ENCODE results near the gene CBX1.

The CBX1 gene

GRCh38 chr17:48101012-48101720, at the start of gene CBX1:
CBX1 (minus strand) TSS chr17:48101478; CDS start chr17:48077004, 24,474 bp downstream.
- in situ Hi-C loops (cut with MboI; ENCODE audit: low sequenced_read_pairs): no loop called here

- in situ Hi-C loops (cut with MboI; ENCODE audit: low sequenced_read_pairs): no loop called here
Observed at GRCh38 chr17:48150597-48151001, 49.3 kb upstream of the CBX1 start.

- in situ Hi-C loops (cut with MboI; ENCODE audit: low sequenced_read_pairs): no loop called here
Observed at GRCh38 chr17:48149787-48150463, 48.6 kb upstream of the CBX1 start.

- in situ Hi-C loops (cut with MboI; ENCODE audit: low sequenced_read_pairs): no loop called here
Observed at GRCh38 chr17:48148854-48149786, 47.8 kb upstream of the CBX1 start.

GRCh38 chr17:48148029-48148770, 46.9 kb upstream of the CBX1 start:
- in situ Hi-C loops (cut with MboI; ENCODE audit: low sequenced_read_pairs): no loop called here

DNA sequence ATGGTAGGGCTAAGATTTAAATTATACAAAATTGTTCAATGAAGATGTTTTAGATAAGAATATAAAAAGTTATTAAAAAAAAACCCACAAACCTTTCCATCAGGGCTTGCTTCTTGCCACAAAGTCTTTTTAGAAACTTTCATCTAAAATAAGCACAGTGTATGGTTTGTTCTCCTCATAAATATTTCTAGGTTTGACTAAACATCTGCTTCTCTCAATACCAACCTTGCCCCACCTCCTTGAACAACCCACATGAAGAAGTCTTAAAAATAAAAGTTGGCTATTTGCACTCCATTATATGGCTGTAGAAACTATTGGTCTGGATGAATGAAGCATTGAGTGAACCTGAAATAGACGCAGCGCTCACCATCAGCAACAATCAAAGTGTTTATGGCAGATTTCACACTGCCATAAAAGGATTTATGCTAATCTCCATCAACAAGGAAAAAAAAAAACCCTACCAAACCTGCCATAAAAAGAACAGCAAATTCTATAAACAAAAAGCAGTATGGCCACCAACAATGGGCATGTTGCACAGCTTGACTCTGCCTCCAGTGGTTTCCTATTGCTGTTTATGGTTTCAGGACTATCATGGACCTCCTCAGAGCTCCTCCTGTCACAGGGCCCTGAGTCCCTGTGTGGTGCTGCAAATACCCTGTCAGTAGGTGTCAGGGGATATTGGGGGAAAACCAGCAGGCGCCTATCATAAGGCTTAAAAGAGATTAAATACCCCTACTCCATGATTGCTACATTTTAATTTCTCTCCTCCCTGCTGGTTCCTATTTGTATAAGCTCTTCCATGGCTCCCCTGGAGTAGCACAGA, 43.9 kb upstream of the CBX1 start:
- in situ Hi-C loops (cut with MboI; ENCODE audit: low sequenced_read_pairs): no loop called here

DNA sequence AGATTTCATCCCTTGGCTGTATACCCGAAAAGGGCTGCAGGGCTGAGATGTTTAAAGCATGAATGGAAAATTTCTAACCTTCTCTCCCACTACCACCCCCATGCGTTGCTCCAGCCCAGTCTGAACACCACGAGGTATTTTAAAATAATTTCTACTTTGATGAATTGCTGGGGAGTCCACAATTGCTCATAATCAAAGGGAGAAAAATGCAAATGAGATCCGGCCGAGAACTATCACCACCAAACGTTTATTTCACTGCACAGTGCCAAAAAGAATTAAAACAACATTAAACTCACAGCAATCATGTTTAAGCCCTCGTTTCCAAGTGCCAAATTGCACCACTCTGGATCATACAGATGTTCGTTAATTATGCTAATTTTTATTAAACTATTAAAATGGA, 43.0 kb upstream of the CBX1 start:
- in situ Hi-C loops (cut with MboI; ENCODE audit: low sequenced_read_pairs): no loop called here

GRCh38 chr17:48143629-48144028, 42.4 kb upstream of the CBX1 start:
- in situ Hi-C loops (cut with MboI; ENCODE audit: low sequenced_read_pairs): no loop called here

DNA sequence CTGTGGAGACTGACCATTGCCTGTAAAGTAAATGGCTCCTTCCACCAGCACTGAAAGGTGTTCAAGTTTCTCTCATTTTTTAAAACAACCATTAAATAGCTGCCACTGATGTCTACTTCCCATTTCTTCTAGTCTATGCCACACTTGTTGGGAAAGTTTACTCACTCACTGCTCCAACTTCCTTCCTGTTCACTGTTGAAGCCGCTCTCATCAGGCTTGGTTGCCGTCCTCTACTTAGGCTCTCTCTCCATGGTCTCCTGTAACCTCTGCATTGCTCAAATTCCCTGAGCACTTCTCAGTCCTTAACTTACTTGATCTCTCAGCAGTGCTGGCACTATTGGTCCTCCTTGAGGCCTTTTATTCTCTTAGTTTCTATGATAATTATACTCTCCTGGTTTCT, 38.7 kb upstream of the CBX1 start:
- in situ Hi-C loops (cut with MboI; ENCODE audit: low sequenced_read_pairs): no loop called here

DNA sequence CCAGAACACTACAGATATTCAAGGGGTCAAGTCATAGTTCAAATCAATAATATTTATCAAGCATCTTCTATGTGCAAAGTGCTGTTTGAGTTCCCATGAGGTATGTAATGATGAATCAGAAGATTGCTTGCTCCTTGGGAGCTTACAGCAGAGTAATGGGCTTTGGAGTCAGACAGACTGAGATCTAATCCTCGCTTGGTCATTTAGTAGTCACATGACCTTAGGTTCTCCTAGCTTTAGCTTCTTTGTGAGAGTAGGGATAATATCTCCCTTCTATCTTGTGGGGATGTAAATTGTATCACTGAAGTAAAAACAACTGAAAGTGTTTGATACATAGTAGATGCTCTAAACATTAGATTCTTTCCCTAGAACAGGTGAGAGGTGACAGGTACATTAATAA, 36.4 kb upstream of the CBX1 start:
- in situ Hi-C loops (cut with MboI; ENCODE audit: low sequenced_read_pairs): no loop called here

- in situ Hi-C loops (cut with MboI; ENCODE audit: low sequenced_read_pairs): no loop called here
Observed at GRCh38 chr17:48134912-48135480, 33.7 kb upstream of the CBX1 start.

DNA sequence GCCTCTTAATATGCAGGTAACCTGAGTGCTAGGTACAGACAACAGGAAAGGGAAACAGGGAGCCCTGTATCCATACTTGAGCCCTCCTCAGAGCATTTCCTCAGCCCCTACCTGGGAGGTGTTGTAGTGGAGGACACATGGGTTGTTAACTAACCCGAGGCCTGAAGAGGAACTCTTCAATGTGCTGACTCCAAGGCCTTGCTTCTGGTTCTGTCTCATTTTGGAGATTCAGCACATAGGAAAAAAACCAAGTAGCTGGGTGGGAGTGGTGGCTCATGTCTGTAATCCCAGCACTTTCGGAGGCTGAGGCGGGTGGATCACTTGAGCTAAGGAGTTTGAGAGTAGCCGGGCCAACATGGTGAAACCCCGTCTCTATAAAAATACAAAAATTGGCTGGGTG, 31.1 kb upstream of the CBX1 start:
- in situ Hi-C loops (cut with MboI; ENCODE audit: low sequenced_read_pairs): no loop called here

DNA sequence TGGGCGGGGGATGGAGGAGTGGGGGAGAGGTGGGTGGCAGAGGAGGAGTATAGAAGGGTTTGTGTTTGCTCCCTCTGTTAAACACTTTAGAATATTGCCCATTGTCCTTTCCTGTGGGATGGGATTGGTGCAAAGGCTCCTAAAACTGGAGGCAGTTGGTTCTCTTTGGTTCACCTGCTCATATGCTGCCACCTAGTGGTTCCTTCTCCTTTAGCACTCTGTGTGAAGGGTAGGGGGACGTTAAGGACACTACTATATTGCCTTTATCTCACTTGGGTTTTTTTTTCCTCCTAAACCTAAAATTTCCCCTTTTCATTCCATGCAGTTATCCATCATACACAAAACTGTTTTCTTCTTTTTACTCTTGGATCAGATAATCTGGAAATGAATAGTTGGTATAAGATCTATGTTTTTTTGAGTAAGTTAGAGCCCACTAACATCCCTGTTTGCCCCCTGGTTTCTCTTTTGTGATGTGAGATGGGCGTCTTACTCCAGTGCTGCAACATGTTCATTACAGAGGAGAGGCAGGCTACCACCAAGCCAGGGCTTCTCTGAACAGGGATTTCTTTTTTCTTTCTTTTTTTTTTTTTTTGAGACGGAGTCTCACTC, 30.0 kb upstream of the CBX1 start:
- in situ Hi-C loops (cut with MboI; ENCODE audit: low sequenced_read_pairs): no loop called here

DNA sequence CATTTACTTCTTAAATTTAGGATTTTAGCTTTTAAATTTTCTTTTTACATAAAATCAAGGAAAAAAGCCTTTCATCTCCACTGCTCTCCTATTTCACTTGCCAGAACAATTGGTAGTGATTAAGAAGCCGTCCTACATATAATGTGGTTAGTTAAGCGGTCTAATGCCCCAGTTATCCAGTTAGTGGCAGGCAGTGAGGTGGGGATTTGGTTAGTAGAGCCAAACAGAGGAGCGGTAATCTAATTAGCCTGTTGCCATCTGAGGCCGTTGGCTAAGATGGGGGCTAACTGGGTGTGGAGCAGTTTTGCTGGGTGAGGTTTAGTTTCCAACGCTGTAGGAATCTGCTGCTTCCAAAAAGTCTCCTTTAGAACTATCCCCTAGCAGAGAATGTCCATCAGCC, 28.7 kb upstream of the CBX1 start:
- in situ Hi-C loops (cut with MboI; ENCODE audit: low sequenced_read_pairs): no loop called here

- in situ Hi-C loops (cut with MboI; ENCODE audit: low sequenced_read_pairs): no loop called here
Observed at GRCh38 chr17:48128400-48128799, 27.1 kb upstream of the CBX1 start.

DNA sequence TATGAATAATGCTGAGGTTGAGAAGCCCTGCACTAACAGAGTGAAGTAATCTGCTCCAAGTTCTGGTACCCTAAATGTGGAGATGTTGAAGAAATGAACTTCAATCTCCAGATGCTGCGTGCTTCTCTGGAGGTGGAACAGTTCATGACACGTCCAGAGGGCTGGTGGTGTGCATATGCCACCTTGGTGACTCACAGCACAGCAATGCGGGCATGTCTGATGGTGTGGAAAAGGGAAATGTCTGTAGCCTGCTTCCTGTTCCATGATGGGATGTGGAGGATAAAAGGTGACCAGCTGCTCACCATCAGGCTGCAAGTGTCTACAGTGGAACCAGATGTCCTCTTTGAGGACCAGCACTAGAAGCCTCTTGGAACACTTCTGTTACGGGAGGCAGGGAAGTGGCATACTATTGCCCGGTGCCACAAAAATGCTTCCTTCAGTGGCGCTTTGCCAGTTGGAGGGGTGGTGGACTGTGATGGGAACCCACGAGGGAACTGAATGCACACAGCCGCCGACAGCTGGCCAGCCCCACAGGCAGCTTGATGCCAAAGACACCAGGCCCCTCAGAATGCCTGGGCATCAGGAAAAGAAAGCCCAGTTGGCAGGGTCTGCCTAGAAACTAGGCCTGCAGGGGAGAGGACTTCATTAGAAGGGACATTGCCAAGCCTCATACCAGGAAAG, 26.2 kb upstream of the CBX1 start:
- in situ Hi-C loops (cut with MboI; ENCODE audit: low sequenced_read_pairs): no loop called here

- in situ Hi-C loops (cut with MboI; ENCODE audit: low sequenced_read_pairs): no loop called here
Observed at GRCh38 chr17:48126532-48126850, 25.2 kb upstream of the CBX1 start.

DNA sequence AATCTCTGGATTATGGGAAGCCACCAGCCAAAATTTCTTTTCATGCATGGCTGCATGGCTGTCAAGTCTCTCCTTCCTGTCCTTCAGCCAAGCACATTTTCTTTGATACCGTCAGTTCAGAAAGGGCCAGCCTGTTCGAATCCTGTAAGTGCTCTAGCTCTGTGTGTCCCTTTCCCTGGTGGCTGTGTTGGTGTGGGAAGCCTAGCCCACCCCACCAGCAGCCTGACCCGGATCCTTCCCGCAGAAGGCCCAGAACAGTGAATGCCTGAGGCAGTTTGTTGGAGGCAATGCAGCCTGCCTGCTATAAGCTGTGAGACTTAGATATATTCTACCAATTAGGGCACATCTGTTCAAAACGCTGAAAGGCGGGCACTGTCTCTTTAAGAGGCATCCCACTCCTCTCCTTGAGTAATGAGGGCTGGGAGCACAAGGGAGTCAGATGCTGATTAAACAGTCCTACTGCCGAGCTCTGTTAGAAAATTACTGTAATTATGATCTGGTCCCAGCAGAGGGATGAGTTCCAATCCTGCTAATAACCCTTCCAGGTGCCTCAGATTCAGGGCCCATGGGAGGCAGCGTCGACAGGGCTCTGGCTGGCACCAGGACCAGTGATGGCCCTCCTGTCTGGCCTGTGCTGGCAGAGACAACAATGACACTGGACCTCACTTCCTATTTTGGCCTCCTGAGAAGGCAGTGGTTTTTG, 24.7 kb upstream of the CBX1 start:
- in situ Hi-C loops (cut with MboI; ENCODE audit: low sequenced_read_pairs): no loop called here

Measured in HL-60/S4 treated with phorbol 12-myristate 13-acetate at 8.2 ng/mL for 4 days and 3 days (cell line).